Measurements from ENCODE around the gene ETS2. TPM values are rescaled to one million over a fixed set of nuclear protein-coding genes. Genes with fewer than 3 reads are reported as not detected.

The ETS2 gene
- total RNA-seq, 4 donors from 2014 or later: 31.1 to 175 (median 63.8) TPM

DNA sequence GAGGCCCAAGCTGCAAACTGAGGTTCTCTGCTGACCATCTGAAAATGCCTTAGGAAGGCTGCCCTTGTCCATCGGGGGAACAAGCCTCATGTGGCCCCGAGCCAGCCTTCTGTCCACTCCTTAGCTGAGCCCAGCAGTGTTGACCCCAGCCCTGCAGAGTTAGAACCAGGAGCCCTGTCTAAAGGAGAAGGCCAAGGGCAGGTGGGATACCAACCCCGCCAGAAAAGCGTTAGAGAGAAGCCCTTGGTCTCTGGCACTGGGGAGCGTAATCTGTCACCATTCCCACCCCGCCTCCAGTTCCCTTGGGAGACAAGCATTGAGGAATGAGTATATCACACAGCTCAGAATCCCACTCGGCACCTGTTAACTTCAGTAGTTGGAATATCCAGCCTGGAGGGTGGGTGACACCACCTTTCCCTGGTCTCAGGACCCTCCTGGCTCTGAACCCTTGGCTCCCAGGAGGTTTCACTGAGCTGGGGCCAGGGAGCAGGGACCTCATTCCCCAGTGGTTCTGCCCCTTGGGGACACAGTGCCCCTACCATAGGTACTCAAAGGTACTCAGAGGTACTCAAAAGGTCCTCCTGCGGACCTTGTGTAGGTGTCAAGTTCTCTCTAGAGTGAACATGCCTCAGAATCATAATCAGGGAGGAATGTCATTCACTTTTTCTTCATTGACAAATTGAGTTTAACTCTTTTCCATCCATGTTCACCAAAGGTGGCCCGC is 16.4 kb downstream of the ETS2 start:
- WGBS: 87% methylated on average over 9 of the region's 9 CpGs
- Histone ChIP-seq H3K36me3 (peaks cover 56 to 78% (median 62%) of the 10 kb centered on the region in 4 donors), H3K4me3 (no peak overlapping the region), H3K27ac (replicated peaks in 1 of 4) (peak overlapping the region; percentile 68 to 81 (median 80)), H3K4me1 (peaks cover 42 to 76% (median 66%) of the 10 kb centered on the region in 4 donors), H3K27me3 (no peaks in the 10 kb centered on the region), H3K9me3 (peaks cover 0 to 9% (median 0%) of the 10 kb centered on the region in 4 donors)
- TF ChIP-seq EP300 (IDR thresholded peaks at IDR 0.05) (no peak), POLR2A (IDR thresholded peaks at IDR 0.05; ENCODE audit: low read depth) (no peak), POLR2AphosphoS5 (IDR thresholded peaks at IDR 0.05) (no peak)
- TF ChIP-seq, protein P1, sequence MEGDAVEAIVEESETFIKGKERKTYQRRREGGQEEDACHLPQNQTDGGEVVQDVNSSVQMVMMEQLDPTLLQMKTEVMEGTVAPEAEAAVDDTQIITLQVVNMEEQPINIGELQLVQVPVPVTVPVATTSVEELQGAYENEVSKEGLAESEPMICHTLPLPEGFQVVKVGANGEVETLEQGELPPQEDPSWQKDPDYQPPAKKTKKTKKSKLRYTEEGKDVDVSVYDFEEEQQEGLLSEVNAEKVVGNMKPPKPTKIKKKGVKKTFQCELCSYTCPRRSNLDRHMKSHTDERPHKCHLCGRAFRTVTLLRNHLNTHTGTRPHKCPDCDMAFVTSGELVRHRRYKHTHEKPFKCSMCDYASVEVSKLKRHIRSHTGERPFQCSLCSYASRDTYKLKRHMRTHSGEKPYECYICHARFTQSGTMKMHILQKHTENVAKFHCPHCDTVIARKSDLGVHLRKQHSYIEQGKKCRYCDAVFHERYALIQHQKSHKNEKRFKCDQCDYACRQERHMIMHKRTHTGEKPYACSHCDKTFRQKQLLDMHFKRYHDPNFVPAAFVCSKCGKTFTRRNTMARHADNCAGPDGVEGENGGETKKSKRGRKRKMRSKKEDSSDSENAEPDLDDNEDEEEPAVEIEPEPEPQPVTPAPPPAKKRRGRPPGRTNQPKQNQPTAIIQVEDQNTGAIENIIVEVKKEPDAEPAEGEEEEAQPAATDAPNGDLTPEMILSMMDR (IDR thresholded peaks at IDR 0.05): no peak
- DNase-seq (ENCODE audit: extremely low spot score): no peak
- intact Hi-C loops (cut with DNase I): loop anchor here (5.0 kb wide), 1 partner anchor 100 kb away; no protein-coding TSS in a partner anchor

DNA sequence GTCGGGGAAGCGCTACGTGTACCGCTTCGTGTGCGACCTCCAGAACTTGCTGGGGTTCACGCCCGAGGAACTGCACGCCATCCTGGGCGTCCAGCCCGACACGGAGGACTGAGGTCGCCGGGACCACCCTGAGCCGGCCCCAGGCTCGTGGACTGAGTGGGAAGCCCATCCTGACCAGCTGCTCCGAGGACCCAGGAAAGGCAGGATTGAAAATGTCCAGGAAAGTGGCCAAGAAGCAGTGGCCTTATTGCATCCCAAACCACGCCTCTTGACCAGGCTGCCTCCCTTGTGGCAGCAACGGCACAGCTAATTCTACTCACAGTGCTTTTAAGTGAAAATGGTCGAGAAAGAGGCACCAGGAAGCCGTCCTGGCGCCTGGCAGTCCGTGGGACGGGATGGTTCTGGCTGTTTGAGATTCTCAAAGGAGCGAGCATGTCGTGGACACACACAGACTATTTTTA is 17.1 kb downstream of the ETS2 start:
- intact Hi-C loops (cut with DNase I): loop anchor here (5.0 kb wide), 1 partner anchor 99 kb away; no protein-coding TSS in a partner anchor
- peaks cover 0 to 9% (median 0%) of the 10 kb centered on the region in 4 donors for H3K9me3 ChIP-seq
- H3K36me3 ChIP-seq: peaks cover 49 to 71% (median 55%) of the 10 kb centered on the region in 4 donors
- WGBS: 67% methylated on average over 26 of the region's 26 CpGs
- peak overlapping the region; percentile 68 to 81 (median 80) for H3K27ac ChIP-seq (replicated peaks in 1 of 4)
- no peaks in the 10 kb centered on the region for H3K27me3 ChIP-seq
- TF ChIP-seq POLR2AphosphoS5 (IDR thresholded peaks at IDR 0.05) (peak in 1 of 2 donors; percentile 23), EP300 (IDR thresholded peaks at IDR 0.05) (no peak)
- H3K4me3 ChIP-seq: no peak overlapping the region
- no peak for DNase-seq (ENCODE audit: extremely low spot score)
- peaks cover 42 to 69% (median 60%) of the 10 kb centered on the region in 4 donors for H3K4me1 ChIP-seq

DNA sequence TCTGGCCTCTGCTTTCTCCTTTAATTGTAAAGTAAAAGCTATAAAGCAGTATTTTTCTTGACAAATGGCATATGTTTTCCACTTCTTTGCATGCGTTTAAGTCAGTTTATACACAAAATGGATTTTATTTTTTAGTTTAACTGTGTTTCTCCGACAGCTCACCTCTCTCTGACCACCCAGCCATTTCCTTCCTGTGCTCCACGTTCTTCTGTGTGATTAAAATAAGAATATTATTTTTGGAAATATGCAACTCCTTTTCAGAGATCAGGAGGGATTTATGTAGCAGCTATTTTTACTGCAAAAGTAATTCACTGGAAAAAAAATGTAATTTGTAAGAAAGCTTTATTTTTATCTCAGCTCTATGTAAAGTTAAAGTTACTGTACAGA is 18.0 kb downstream of the ETS2 start:
- Histone ChIP-seq H3K36me3 (peaks cover 43 to 62% (median 46%) of the 10 kb centered on the region in 4 donors), H3K4me1 (peaks cover 42 to 62% (median 57%) of the 10 kb centered on the region in 4 donors), H3K4me3 (peak overlapping the region in 1 of 4 donors; percentile 3), H3K9me3 (peaks cover 0 to 9% (median 0%) of the 10 kb centered on the region in 4 donors), H3K27ac (replicated peaks in 1 of 4) (peak overlapping the region; percentile 68 to 81 (median 80)), H3K27me3 (no peaks in the 10 kb centered on the region)
- 31% methylated on average over 3 of the region's 3 CpGs for WGBS
- no peak for DNase-seq (ENCODE audit: extremely low spot score)
- intact Hi-C loops (cut with DNase I): loop anchor here (5.0 kb wide), 1 partner anchor 99 kb away; no protein-coding TSS in a partner anchor
- TF ChIP-seq, protein P1 (IDR thresholded peaks at IDR 0.05): no peak
- no peak for TF ChIP-seq POLR2A (IDR thresholded peaks at IDR 0.05; ENCODE audit: low read depth)
- TF ChIP-seq EP300 (IDR thresholded peaks at IDR 0.05): no peak
- no peak for TF ChIP-seq POLR2AphosphoS5 (IDR thresholded peaks at IDR 0.05)

DNA sequence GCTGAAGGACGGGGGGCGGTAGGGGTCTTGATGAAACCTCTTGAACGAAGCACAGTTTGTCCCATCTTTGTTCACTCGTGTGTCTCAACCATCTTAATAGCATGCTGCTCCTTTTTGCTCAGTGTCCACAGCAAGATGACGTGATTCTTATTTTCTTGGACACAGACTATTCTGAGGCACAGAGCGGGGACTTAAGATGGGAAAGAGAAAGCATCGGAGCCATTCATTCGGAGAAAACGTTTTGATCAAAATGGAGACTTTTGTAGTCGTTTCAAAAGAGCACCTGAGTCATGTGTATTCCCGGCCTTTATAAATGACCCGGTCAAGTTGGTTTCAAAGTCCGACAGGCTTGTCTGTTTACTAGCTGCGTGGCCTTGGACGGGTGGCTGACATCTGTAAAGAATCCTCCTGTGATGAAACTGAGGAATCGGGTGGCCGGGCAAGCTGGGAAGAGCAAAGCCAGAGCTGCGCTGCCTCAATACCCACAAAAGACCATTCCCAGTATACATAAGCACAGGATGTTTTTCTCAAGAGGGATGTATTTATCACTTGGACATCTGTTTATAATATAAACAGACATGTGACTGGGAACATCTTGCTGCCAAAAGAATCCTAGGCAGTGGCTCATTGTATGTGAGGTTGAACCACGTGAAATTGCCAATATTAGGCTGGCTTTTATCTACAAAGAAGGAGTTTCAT is 18.5 kb downstream of the ETS2 start:
- TF ChIP-seq, protein P1 (IDR thresholded peaks at IDR 0.05): no peak
- TF ChIP-seq EP300 (IDR thresholded peaks at IDR 0.05) (no peak), POLR2AphosphoS5 (IDR thresholded peaks at IDR 0.05) (peak; percentile 26 to 63)
- H3K4me3 ChIP-seq: peak overlapping the region in 1 of 4 donors; percentile 3
- 48% methylated on average over 19 of the region's 19 CpGs for WGBS
- peak overlapping the region; percentile 68 to 81 (median 80) for H3K27ac ChIP-seq (replicated peaks in 1 of 4)
- H3K9me3 ChIP-seq: peaks cover 0 to 9% (median 0%) of the 10 kb centered on the region in 4 donors
- intact Hi-C loops (cut with DNase I): loop anchor here (5.0 kb wide), 1 partner anchor 98 kb away; no protein-coding TSS in a partner anchor
- peaks cover 38 to 56% (median 42%) of the 10 kb centered on the region in 4 donors for H3K36me3 ChIP-seq
- no peaks in the 10 kb centered on the region for H3K27me3 ChIP-seq
- peaks cover 42 to 61% (median 57%) of the 10 kb centered on the region in 4 donors for H3K4me1 ChIP-seq
- DNase-seq (ENCODE audit: extremely low spot score): no peak

DNA sequence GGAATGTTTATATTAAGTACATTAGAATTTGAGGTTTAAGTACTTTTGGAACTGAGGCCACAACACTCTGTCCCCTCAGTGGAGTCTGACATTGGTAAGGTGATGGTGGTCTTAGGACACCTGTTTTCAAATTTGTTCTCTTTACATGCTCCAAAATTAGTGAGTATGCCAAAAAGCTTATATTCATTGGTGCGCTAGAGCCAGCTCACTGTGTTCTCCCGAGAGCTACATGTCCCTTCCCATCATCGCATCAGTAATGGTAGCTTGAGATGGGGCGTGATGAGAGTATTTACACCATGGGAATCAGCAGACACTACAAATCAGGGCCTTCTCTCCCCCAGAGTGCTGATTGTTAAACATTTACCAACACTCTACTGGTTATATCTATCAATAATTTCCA is 19.5 kb downstream of the ETS2 start:
- peak overlapping the region; percentile 68 to 81 (median 80) for H3K27ac ChIP-seq (replicated peaks in 1 of 4)
- intact Hi-C loops (cut with DNase I): no loop called here
- WGBS: 96% methylated on average over 4 of the region's 4 CpGs

More for the DNA sequence above, 19.5 kb downstream of the ETS2 start:
- peaks cover 35 to 52% (median 47%) of the 10 kb centered on the region in 4 donors for H3K4me1 ChIP-seq
- H3K4me3 ChIP-seq: no peak overlapping the region
- TF ChIP-seq, protein P1 (IDR thresholded peaks at IDR 0.05): no peak
- TF ChIP-seq POLR2AphosphoS5 (IDR thresholded peaks at IDR 0.05) (no peak), EP300 (IDR thresholded peaks at IDR 0.05) (no peak), POLR2A (IDR thresholded peaks at IDR 0.05; ENCODE audit: low read depth) (no peak)
- peaks cover 0 to 9% (median 0%) of the 10 kb centered on the region in 4 donors for H3K9me3 ChIP-seq
- no peak for DNase-seq (ENCODE audit: extremely low spot score)
- H3K36me3 ChIP-seq: peaks cover 28 to 46% (median 32%) of the 10 kb centered on the region in 4 donors
- no peaks in the 10 kb centered on the region for H3K27me3 ChIP-seq
